Neuronal stem cell (in vitro differentiated cells): Measurements from ENCODE around the gene ICA1.

Source experiments
- DNase-seq: peaks from one replicate; pipeline ENCODE4 v3.0.0-alpha.2; 2013; ENCODE audit warnings: low spot score
- H2AFZ ChIP-seq: one replicate; pipeline ENCODE4 v1.6.1; 2013; ENCODE audit warnings: mild to moderate bottlenecking, low read length, inconsistent platforms
- H2AK5ac ChIP-seq: 2 replicates; pipeline ENCODE4 v1.6.1; 2013; ENCODE audit warnings: low read depth, mild to moderate bottlenecking, inconsistent platforms, low read length, moderate library complexity, mixed read lengths
- H2BK120ac ChIP-seq: 2 replicates; pipeline ENCODE4 v1.6.1; 2013; ENCODE audit warnings: low read depth, mild to moderate bottlenecking, inconsistent platforms, low read length, moderate library complexity, mixed read lengths
- H2BK12ac ChIP-seq: one replicate; pipeline ENCODE4 v1.6.1; 2013; ENCODE audit warnings: low read length, inconsistent platforms
- H2BK15ac ChIP-seq: 2 replicates; pipeline ENCODE4 v1.6.1; 2013; ENCODE audit warnings: mild to moderate bottlenecking, low read length, inconsistent platforms, mixed read lengths
- H2BK5ac ChIP-seq: one replicate; pipeline ENCODE4 v1.6.1; 2013; ENCODE audit warnings: inconsistent platforms, mild to moderate bottlenecking, low read length, moderate library complexity
- H3K14ac ChIP-seq: one replicate; pipeline ENCODE4 v1.6.1; 2013; ENCODE audit warnings: low read length, inconsistent platforms
- H3K18ac ChIP-seq: 2 replicates; pipeline ENCODE4 v1.6.1; 2013; ENCODE audit warnings: low read length, inconsistent platforms
- H3K23ac ChIP-seq: 2 replicates; pipeline ENCODE4 v1.6.1; 2013; ENCODE audit warnings: low read depth, mild to moderate bottlenecking, mixed read lengths, low read length, inconsistent platforms; ENCODE audit not compliant: poor library complexity
- H3K27ac ChIP-seq: replicated peaks from 3 replicates; pipeline ENCODE4 v1.5.1; 2013; ENCODE audit warnings: low read length, inconsistent platforms
- H3K27me3 ChIP-seq, 3 experiments: 2 replicates each; pipeline ENCODE4 v1.6.1; 2013; ENCODE audit warnings: low read length in 3 of 3, mild to moderate bottlenecking in 2 of 3, inconsistent platforms in 1 of 3, low read depth in 1 of 3, mixed read lengths in 1 of 3, moderate library complexity in 1 of 3; ENCODE audit not compliant: control insufficient read depth in 3 of 3, insufficient read depth in 3 of 3
- H3K36me3 ChIP-seq, 2 donors: replicated peaks in 1 of 2; 2 replicates each; pipeline ENCODE4 v1.6.1; 2013; ENCODE audit warnings: low read length in 2 of 2; ENCODE audit not compliant: control insufficient read depth in 2 of 2, insufficient read depth in 2 of 2
- H3K4ac ChIP-seq: 2 replicates; pipeline ENCODE4 v1.6.1; 2013; ENCODE audit warnings: inconsistent platforms, mild to moderate bottlenecking, low read length, moderate library complexity
- H3K4me1 ChIP-seq, 2 donors: 1 replicate in 1 of 2; 2 replicates in 1 of 2; pipeline ENCODE4 v1.6.1; 2013; ENCODE audit warnings: low read length in 2 of 2, low read depth in 1 of 2; ENCODE audit not compliant: control insufficient read depth in 2 of 2, insufficient read depth in 1 of 2
- H3K4me2 ChIP-seq: one replicate; pipeline ENCODE4 v1.6.1; 2013; ENCODE audit warnings: mild to moderate bottlenecking, low read length, inconsistent platforms; ENCODE audit not compliant: insufficient read depth, poor library complexity, severe bottlenecking
- H3K4me3 ChIP-seq, 2 donors: 2 replicates each; pipeline ENCODE4 v1.5.1; 2013; ENCODE audit warnings: low read length in 2 of 2, mild to moderate bottlenecking in 2 of 2, inconsistent platforms in 1 of 2, moderate library complexity in 1 of 2
- H3K79me1 ChIP-seq: one replicate; pipeline ENCODE4 v1.6.1; 2013; ENCODE audit warnings: low read depth, mild to moderate bottlenecking, inconsistent platforms, low read length, moderate library complexity
- H3K9ac ChIP-seq: one replicate; pipeline ENCODE4 v1.6.1; 2013; ENCODE audit warnings: mild to moderate bottlenecking, low read depth, low read length, inconsistent platforms; ENCODE audit not compliant: poor library complexity
- H3K9me3 ChIP-seq, 2 donors: replicated peaks in 1 of 2; 2 replicates each; pipeline versions ENCODE3 to v1.6.1; 2013; ENCODE audit warnings: low read length in 2 of 2, mild to moderate bottlenecking in 2 of 2, inconsistent platforms in 1 of 2, low read depth in 1 of 2, mixed read lengths in 1 of 2, moderate library complexity in 1 of 2; ENCODE audit not compliant: control insufficient read depth in 2 of 2, insufficient read depth in 1 of 2
- H4K8ac ChIP-seq: one replicate; pipeline ENCODE4 v1.6.1; 2013; ENCODE audit warnings: low read depth, mild to moderate bottlenecking, inconsistent platforms, low read length, moderate library complexity
- H4K91ac ChIP-seq: one replicate; pipeline ENCODE4 v1.6.1; 2013; ENCODE audit warnings: low read length, low read depth, mild to moderate bottlenecking, inconsistent platforms; ENCODE audit not compliant: poor library complexity
- WGBS, 2 donors: extraction: QIAGEN DNeasy Blood & Tissue Kit; methylation state at CpG; one replicate each; pipeline ENCODE4 v1.1.7; 2013; ENCODE audit warnings: missing lambda C conversion rate in 2 of 2, mixed read lengths in 1 of 2; ENCODE audit not compliant: insufficient read length in 2 of 2, insufficient replicate concordance in 1 of 2; ENCODE audit errors: extremely low coverage in 2 of 2; 5-methylcytosine and 5-hydroxymethylcytosine counted together

ICA1 gene

DNA sequence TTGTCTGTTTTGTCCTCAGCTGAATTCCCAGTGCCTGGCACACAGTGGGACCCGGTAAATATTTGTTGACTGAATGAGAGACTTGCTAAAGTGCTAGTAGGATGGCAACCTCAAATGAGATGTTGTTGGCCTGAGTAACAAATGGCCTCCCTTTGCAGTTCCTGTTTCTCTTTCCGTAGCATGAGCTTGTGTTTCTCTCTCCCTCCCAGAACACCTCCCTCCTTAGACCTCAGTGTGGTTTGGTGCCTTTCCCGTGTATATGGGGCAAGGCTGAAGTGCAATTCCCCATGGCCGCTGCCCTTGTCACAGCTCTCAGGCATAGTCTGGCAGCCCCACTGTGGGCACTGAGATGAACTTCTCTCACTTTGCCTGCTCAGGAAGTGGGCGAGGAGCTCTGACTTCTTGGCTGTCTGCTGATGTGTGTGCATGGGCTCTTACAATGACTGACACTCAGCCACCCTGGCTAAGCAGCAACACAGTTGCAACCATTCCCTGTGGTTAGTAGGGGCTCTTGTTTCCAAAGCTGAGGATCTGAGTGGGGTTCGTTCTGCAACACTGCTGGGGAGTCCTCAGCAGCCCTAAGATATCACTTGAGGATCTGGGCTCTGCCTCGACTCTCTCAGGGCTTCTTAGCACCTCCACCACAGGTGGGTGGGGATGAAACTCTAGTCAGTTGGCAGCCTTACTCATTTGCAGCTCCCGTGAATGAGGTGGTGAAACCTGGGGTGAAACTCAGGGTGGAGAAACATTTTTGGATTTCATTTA, 136.1 kb downstream of the ICA1 start:
- no peak for DNase-seq
- no peak overlapping the region for H3K4me2 ChIP-seq

DNA sequence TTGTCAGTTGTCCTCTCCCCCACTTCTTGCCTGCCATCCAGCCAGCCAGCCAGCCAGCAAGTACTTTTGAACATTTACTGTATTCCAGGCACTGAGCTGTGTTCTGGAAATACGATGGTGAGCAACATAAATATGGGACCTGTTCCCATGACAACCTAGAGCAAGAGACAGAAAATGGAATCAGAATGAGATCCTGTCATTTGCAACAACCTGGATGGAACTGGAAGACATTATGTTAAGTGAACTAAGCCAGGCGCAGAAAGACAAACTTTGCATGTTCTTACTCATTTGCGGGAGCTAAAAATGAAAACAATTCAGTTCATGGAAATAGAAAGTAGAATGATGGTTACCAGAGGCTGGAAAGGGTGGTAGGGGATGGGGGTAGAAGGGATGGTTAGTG, 140.7 kb downstream of the ICA1 start:
- DNase-seq = no peak
- no peaks in the 10 kb centered on the region for H3K27me3 ChIP-seq

More for the DNA sequence above, 136.1 kb downstream of the ICA1 start:
- no peak overlapping the region for H3K4me3 ChIP-seq
- H2AFZ ChIP-seq = no peak overlapping the region
- no peak overlapping the region for H2AK5ac ChIP-seq
- H2BK120ac ChIP-seq = no peak overlapping the region
- no peaks in the 10 kb centered on the region for H3K9me3 ChIP-seq
- no peak overlapping the region for H4K91ac ChIP-seq
- no peak overlapping the region for H2BK15ac ChIP-seq
- no peak overlapping the region for H2BK5ac ChIP-seq
- H3K23ac ChIP-seq = no peak overlapping the region
- no peak overlapping the region for H3K4ac ChIP-seq
- H2BK12ac ChIP-seq = no peak overlapping the region
- no peak overlapping the region for H3K27ac ChIP-seq
- H3K4me1 ChIP-seq = no peaks in the 10 kb centered on the region
- WGBS, 2 donors = no CpG with 5 or more reads among the region's 8 CpGs
- H3K36me3 ChIP-seq = no peaks in the 10 kb centered on the region
- H3K27me3 ChIP-seq = no peaks in the 10 kb centered on the region
- no peaks in the 10 kb centered on the region for H3K79me1 ChIP-seq
- H3K18ac ChIP-seq = no peak overlapping the region
- no peak overlapping the region for H4K8ac ChIP-seq
- no peak overlapping the region for H3K9ac ChIP-seq
- H3K14ac ChIP-seq = no peak overlapping the region

DNA sequence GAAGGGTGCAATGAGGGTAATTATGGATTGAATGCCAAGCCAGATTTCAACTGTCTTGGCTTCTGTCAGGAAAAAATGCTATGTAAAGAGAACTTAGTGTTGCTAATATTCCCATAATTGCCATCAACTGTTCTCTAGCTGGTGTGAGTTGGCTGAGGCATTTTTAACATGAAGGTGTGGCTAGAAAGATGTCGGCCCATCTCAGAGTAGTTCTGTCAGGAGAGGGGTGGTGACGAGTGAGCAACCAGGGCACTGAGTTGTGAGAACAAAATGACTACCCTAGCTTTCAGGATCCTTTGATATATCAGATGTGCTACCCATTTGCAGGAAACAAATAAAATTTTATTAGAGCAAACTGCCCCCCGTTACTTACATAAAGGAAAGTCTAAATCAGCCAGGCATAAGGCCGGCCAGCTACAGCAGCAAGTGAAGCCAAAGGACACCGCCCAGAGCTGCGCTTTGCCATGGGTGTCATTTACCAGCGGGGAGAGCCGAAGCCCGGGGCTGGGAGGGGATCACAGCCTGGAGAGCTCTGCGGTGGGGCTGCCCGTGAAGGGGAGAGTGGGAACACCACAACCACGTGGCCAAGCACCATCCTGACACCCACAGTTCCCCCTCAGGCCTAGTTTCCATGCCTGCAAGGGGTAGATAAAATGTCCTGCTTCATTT, 141.4 kb downstream of the ICA1 start:
- Histone ChIP-seq H3K36me3 (no peaks in the 10 kb centered on the region), H3K4me1 (no peaks in the 10 kb centered on the region), H3K4me3 (no peak overlapping the region), H4K8ac (no peak overlapping the region), H3K9me3 (no peaks in the 10 kb centered on the region), H3K27me3 (no peaks in the 10 kb centered on the region), H2BK5ac (peak overlapping the region; percentile 30), H3K27ac (no peak overlapping the region), H2AFZ (no peak overlapping the region), H2AK5ac (no peak overlapping the region), H3K4me2 (no peak overlapping the region), H3K18ac (peak overlapping the region; percentile 76), H3K79me1 (no peaks in the 10 kb centered on the region), H3K23ac (peak overlapping the region; percentile 30), H2BK120ac (no peak overlapping the region), H3K9ac (no peak overlapping the region), H2BK12ac (no peak overlapping the region), H2BK15ac (no peak overlapping the region), H3K14ac (no peak overlapping the region), H3K4ac (no peak overlapping the region), H4K91ac (no peak overlapping the region)
- no CpG with 5 or more reads among the region's 12 CpGs for WGBS, 2 donors
- no peak for DNase-seq

More for the DNA sequence above, 140.7 kb downstream of the ICA1 start:
- Histone ChIP-seq H3K4ac (no peak overlapping the region), H4K8ac (no peak overlapping the region), H4K91ac (no peak overlapping the region), H3K4me2 (no peak overlapping the region), H2AFZ (no peak overlapping the region), H3K23ac (no peak overlapping the region), H3K14ac (no peak overlapping the region), H2BK12ac (no peak overlapping the region), H2BK5ac (no peak overlapping the region), H3K9ac (no peak overlapping the region), H2BK15ac (no peak overlapping the region), H2BK120ac (no peak overlapping the region), H3K4me3 (no peak overlapping the region), H3K79me1 (no peaks in the 10 kb centered on the region), H3K9me3 (no peaks in the 10 kb centered on the region), H3K18ac (no peak overlapping the region), H3K4me1 (no peaks in the 10 kb centered on the region), H3K27ac (no peak overlapping the region), H2AK5ac (no peak overlapping the region), H3K36me3 (no peaks in the 10 kb centered on the region)
- no CpG with 5 or more reads among the region's 3 CpGs for WGBS, 2 donors

DNA sequence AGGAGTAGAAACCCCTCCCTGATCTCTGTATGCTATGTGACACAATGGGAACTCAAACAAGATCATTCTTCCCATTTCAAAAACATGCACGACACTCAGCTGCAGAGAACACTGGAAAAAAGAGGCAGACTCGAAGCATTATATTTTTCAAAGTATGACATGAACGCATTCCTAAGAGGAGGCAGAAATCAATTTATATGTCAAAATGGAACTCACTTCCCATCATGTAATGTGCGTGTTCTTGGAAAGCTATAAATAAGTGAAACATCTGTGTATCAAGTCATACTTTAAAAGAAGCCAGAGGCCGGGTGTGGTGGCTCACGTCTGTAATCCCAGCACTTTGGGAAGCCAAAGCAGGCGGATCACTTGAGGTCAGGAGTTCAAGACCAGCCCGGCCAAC, 142.7 kb downstream of the ICA1 start:
- no peak overlapping the region for H2BK5ac ChIP-seq
- H3K79me1 ChIP-seq = no peaks in the 10 kb centered on the region
- H3K14ac ChIP-seq = no peak overlapping the region
- no peak overlapping the region for H3K4ac ChIP-seq
- no peak overlapping the region for H4K8ac ChIP-seq
- H2BK15ac ChIP-seq = no peak overlapping the region
- no peak for DNase-seq
- H3K27me3 ChIP-seq = no peaks in the 10 kb centered on the region
- H3K36me3 ChIP-seq = no peaks in the 10 kb centered on the region
- H3K4me1 ChIP-seq = no peaks in the 10 kb centered on the region
- H3K9ac ChIP-seq = no peak overlapping the region
- no peak overlapping the region for H3K23ac ChIP-seq
- H2AK5ac ChIP-seq = no peak overlapping the region
- no peak overlapping the region for H3K18ac ChIP-seq
- H2AFZ ChIP-seq = no peak overlapping the region
- no peak overlapping the region for H3K4me2 ChIP-seq
- H3K27ac ChIP-seq = no peak overlapping the region
- no peak overlapping the region for H3K4me3 ChIP-seq
- H2BK12ac ChIP-seq = no peak overlapping the region
- H2BK120ac ChIP-seq = no peak overlapping the region
- peaks cover 0 to under 1% of the 10 kb centered on the region in 2 donors for H3K9me3 ChIP-seq
- no CpG with 5 or more reads among the region's 8 CpGs for WGBS, 2 donors
- no peak overlapping the region for H4K91ac ChIP-seq
